ENCODE data around the gene CPA1.

CPA1 gene

GRCh38 chr7:130351791-130352090 lies 28.6 kb upstream of the CPA1 start:
- no peak overlapping the region for H3K27ac ChIP-seq
- H3K9me3 ChIP-seq, result no peaks in the 10 kb centered on the region
- no peak for TF ChIP-seq CTCF (IDR thresholded peaks at IDR 0.05)
- H3K4me1 ChIP-seq (ENCODE audit: control insufficient read depth in 1 of 2, insufficient read depth in 1 of 2, low read depth in 1 of 2, low read length in 1 of 2), result no peaks in the 10 kb centered on the region
- H3K4me3 ChIP-seq (ENCODE audit: low read depth in 1 of 2, low read length in 1 of 2), result no peak overlapping the region
- peaks cover 5% of the 10 kb centered on the region for H3K27me3 ChIP-seq
- no peaks in the 10 kb centered on the region for H3K36me3 ChIP-seq

GRCh38 chr7:130352194-130353074 lies 27.9 kb upstream of the CPA1 start:
- no peaks in the 10 kb centered on the region for H3K4me1 ChIP-seq (ENCODE audit: control insufficient read depth in 1 of 2, insufficient read depth in 1 of 2, low read depth in 1 of 2, low read length in 1 of 2)
- no peak for TF ChIP-seq CTCF (IDR thresholded peaks at IDR 0.05)
- H3K27ac ChIP-seq, result no peak overlapping the region
- H3K36me3 ChIP-seq, result no peaks in the 10 kb centered on the region
- no peaks in the 10 kb centered on the region for H3K9me3 ChIP-seq
- H3K4me3 ChIP-seq (ENCODE audit: low read depth in 1 of 2, low read length in 1 of 2), result no peak overlapping the region
- peaks cover 5% of the 10 kb centered on the region for H3K27me3 ChIP-seq

- no peak overlapping the region for H3K27ac ChIP-seq
Observed at GRCh38 chr7:130353196-130353595, 27.1 kb upstream of the CPA1 start.

GRCh38 chr7:130356121-130356875 lies 24.0 kb upstream of the CPA1 start:
- no peak overlapping the region for H3K4me3 ChIP-seq (ENCODE audit: low read depth in 1 of 2, low read length in 1 of 2)
- TF ChIP-seq CTCF (IDR thresholded peaks at IDR 0.05), result no peak

More at GRCh38 chr7:130353196-130353595, 27.1 kb upstream of the CPA1 start:
- no peak for TF ChIP-seq CTCF (IDR thresholded peaks at IDR 0.05)
- Histone ChIP-seq H3K4me1 (ENCODE audit: control insufficient read depth in 1 of 2, insufficient read depth in 1 of 2, low read depth in 1 of 2, low read length in 1 of 2) (no peaks in the 10 kb centered on the region), H3K4me3 (ENCODE audit: low read depth in 1 of 2, low read length in 1 of 2) (no peak overlapping the region), H3K36me3 (no peaks in the 10 kb centered on the region), H3K9me3 (no peaks in the 10 kb centered on the region), H3K27me3 (peaks cover 5% of the 10 kb centered on the region)

GRCh38 chr7:130356876-130357611 lies 23.2 kb upstream of the CPA1 start:
- Histone ChIP-seq H3K27me3 (no peaks in the 10 kb centered on the region), H3K4me1 (ENCODE audit: control insufficient read depth in 1 of 2, insufficient read depth in 1 of 2, low read depth in 1 of 2, low read length in 1 of 2) (no peaks in the 10 kb centered on the region), H3K9me3 (no peaks in the 10 kb centered on the region), H3K36me3 (no peaks in the 10 kb centered on the region), H3K27ac (no peak overlapping the region), H3K4me3 (ENCODE audit: low read depth in 1 of 2, low read length in 1 of 2) (no peak overlapping the region)
- TF ChIP-seq CTCF (IDR thresholded peaks at IDR 0.05), result no peak

More at GRCh38 chr7:130356121-130356875, 24.0 kb upstream of the CPA1 start:
- Histone ChIP-seq H3K27me3 (no peaks in the 10 kb centered on the region), H3K27ac (no peak overlapping the region), H3K9me3 (no peaks in the 10 kb centered on the region), H3K36me3 (no peaks in the 10 kb centered on the region), H3K4me1 (ENCODE audit: control insufficient read depth in 1 of 2, insufficient read depth in 1 of 2, low read depth in 1 of 2, low read length in 1 of 2) (no peaks in the 10 kb centered on the region)

Measured in neutrophil (primary cell).